WTC11 (cell line): ENCODE data around the gene TAX1BP3. TPM values are rescaled to one million over a fixed set of nuclear protein-coding genes. Genes with fewer than 3 reads are reported as not detected.

Experiments used
- ATAC-seq: fragments of 200-7000 bp; cut with Tn5 transposase; 2 replicates; pipeline ENCODE4 v1.10.0; 2021; ENCODE audit warnings: mild to moderate bottlenecking, moderate library complexity
- CTCF ChIA-PET: fragments of 300-600 bp; sonication (Branson Sonifier 250); formaldehyde crosslinking; loops from one replicate; lab custom pipeline; 2021; ENCODE audit warnings: antibody characterized with exemption; lab: Charles Lee
- POLR2A ChIA-PET: fragments of 350-600 bp; sonication (Branson Sonifier 250); formaldehyde crosslinking; loops from one replicate; lab custom pipeline; 2021; ENCODE audit warnings: antibody characterized with exemption; lab: Charles Lee
- DNase-seq: peaks from one replicate; pipeline ENCODE4 v3.0.0; 2021; ENCODE audit warnings: low spot score
- H3K27ac Mint-ChIP-seq: 2 replicates; pipeline ENCODE4 v1.8.0; 2021; ENCODE audit warnings: mixed read lengths
- H3K27me3 Mint-ChIP-seq: 2 replicates; pipeline ENCODE4 v1.8.0; 2021; ENCODE audit warnings: low read depth, mild to moderate bottlenecking, moderate library complexity, mixed read lengths
- H3K36me3 Mint-ChIP-seq: 2 replicates; pipeline ENCODE4 v1.8.0; 2021; ENCODE audit warnings: mixed read lengths
- H3K4me1 Mint-ChIP-seq: 2 replicates; pipeline ENCODE4 v1.8.0; 2022; ENCODE audit warnings: mixed read lengths
- H3K4me3 Mint-ChIP-seq: 2 replicates; pipeline ENCODE4 v1.8.0; 2021; ENCODE audit warnings: mild to moderate bottlenecking, moderate library complexity, mixed read lengths
- H3K9me3 Mint-ChIP-seq: 2 replicates; pipeline ENCODE4 v1.8.0; 2021; ENCODE audit warnings: mixed read lengths
- ATF6 ChIP-seq: sonication (generic); formaldehyde crosslinking; IDR thresholded peaks from 2 replicates; pipeline ENCODE4 v1.8.1; 2023; ENCODE audit warnings: mild to moderate bottlenecking, missing genetic modification reagents
- CBFB ChIP-seq: sonication (generic); formaldehyde crosslinking; IDR thresholded peaks from 2 replicates; pipeline ENCODE4 v1.8.1; 2022; ENCODE audit warnings: mild to moderate bottlenecking, low read depth, missing genetic modification reagents
- CDX4 ChIP-seq: fragments of 250-450 bp; sonication (Bioruptor Pico); IDR thresholded peaks from 2 replicates; pipeline ENCODE4 v1.9.0; 2021; ENCODE audit warnings: moderate library complexity, mild to moderate bottlenecking, inconsistent platforms, borderline replicate concordance
- CREB1 ChIP-seq: sonication (generic); formaldehyde crosslinking; IDR thresholded peaks from 2 replicates; pipeline ENCODE4 v1.8.0; 2023; ENCODE audit warnings: mild to moderate bottlenecking, missing genetic modification reagents
- E2F1 ChIP-seq: sonication (generic); formaldehyde crosslinking; IDR thresholded peaks from 2 replicates; pipeline ENCODE4 v1.8.0; 2022; ENCODE audit warnings: mild to moderate bottlenecking, missing genetic modification reagents
- FOXJ3 ChIP-seq: sonication (generic); formaldehyde crosslinking; IDR thresholded peaks from 2 replicates; pipeline ENCODE4 v1.9.0; 2021; ENCODE audit warnings: missing genetic modification reagents, mild to moderate bottlenecking, borderline replicate concordance
- MXD4 ChIP-seq: fragments of 250-450 bp; sonication (Bioruptor Pico); IDR thresholded peaks from 2 replicates; pipeline ENCODE4 v1.8.0; 2021; ENCODE audit warnings: mild to moderate bottlenecking, moderate library complexity, borderline replicate concordance
- SP1 ChIP-seq: sonication (generic); formaldehyde crosslinking; conservative IDR thresholded peaks from 2 replicates; pipeline ENCODE4 v1.8.1; 2022; ENCODE audit warnings: missing genetic modification reagents
- TP53 ChIP-seq: sonication (generic); formaldehyde crosslinking; IDR thresholded peaks from 2 replicates; pipeline ENCODE4 v1.8.1; 2023; ENCODE audit warnings: mild to moderate bottlenecking, missing genetic modification reagents
- ZBTB21 ChIP-seq: sonication (generic); formaldehyde crosslinking; IDR thresholded peaks from 2 replicates; pipeline ENCODE4 v1.8.1; 2023; ENCODE audit warnings: mild to moderate bottlenecking, missing genetic modification reagents, borderline replicate concordance
- ZNF232 ChIP-seq: sonication (generic); formaldehyde crosslinking; IDR thresholded peaks from 2 replicates; pipeline ENCODE4 v1.8.0; 2022; ENCODE audit warnings: mild to moderate bottlenecking, missing genetic modification reagents
- ZNF671 ChIP-seq: fragments of 250-450 bp; sonication (Bioruptor Pico); IDR thresholded peaks from 2 replicates; pipeline ENCODE4 v1.8.0; 2021; ENCODE audit warnings: mild to moderate bottlenecking
- total RNA-seq: library from RNA; stranded (reverse); gene quantifications from 3 replicates; pipeline ENCODE4 v1.2.3, GENCODE V29; 2021
- TF ChIP-seq, protein P1 (sequence below): sonication (generic); formaldehyde crosslinking; IDR thresholded peaks from 2 replicates; pipeline ENCODE4 v1.8.1; 2022; ENCODE audit warnings: missing genetic modification reagents, borderline replicate concordance
- TF ChIP-seq, protein P2 (sequence below): fragments of 250-450 bp; sonication (Bioruptor Pico); IDR thresholded peaks from 2 replicates; pipeline ENCODE4 v2.1.2; 2022; ENCODE audit warnings: mild to moderate bottlenecking, moderate library complexity
- TF ChIP-seq, protein P3 (sequence below): sonication (generic); formaldehyde crosslinking; IDR thresholded peaks from 2 replicates; pipeline ENCODE4 v1.8.0; 2023; ENCODE audit warnings: missing genetic modification reagents

TAX1BP3 gene
- total RNA-seq, 1 experiment from 2014 or later: 76.2 TPM

GRCh38 chr17:3621146-3621720, 47.1 kb downstream of the TAX1BP3 start:
- H3K9me3 Mint-ChIP-seq: no peaks in the 10 kb centered on the region
- CTCF ChIA-PET: interaction anchor here (1.4 kb wide), 1 partner anchor 61 kb away, joined by 3 read pairs; no protein-coding TSS in a partner anchor
- no peak for ATAC-seq

More at GRCh38 chr17:3621146-3621720, 47.1 kb downstream of the TAX1BP3 start:
- Mint-ChIP-seq H3K27me3 (no peaks in the 10 kb centered on the region), H3K4me1 (no peaks in the 10 kb centered on the region), H3K4me3 (no peak overlapping the region), H3K27ac (no peak overlapping the region), H3K36me3 (peaks cover 68% of the 10 kb centered on the region)
- TF ChIP-seq, protein P1, sequence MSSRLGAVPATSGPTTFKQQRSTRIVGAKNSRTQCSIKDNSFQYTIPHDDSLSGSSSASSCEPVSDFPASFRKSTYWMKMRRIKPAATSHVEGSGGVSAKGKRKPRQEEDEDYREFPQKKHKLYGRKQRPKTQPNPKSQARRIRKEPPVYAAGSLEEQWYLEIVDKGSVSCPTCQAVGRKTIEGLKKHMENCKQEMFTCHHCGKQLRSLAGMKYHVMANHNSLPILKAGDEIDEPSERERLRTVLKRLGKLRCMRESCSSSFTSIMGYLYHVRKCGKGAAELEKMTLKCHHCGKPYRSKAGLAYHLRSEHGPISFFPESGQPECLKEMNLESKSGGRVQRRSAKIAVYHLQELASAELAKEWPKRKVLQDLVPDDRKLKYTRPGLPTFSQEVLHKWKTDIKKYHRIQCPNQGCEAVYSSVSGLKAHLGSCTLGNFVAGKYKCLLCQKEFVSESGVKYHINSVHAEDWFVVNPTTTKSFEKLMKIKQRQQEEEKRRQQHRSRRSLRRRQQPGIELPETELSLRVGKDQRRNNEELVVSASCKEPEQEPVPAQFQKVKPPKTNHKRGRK (CRISPR knock-in tag): no peak
- TF ChIP-seq ATF6 (CRISPR knock-in tag): no peak
- no peak for TF ChIP-seq SP1 (CRISPR knock-in tag)
- TF ChIP-seq ZBTB21 (CRISPR knock-in tag): no peak
- no peak for TF ChIP-seq CREB1 (CRISPR knock-in tag)
- TF ChIP-seq, protein P2, sequence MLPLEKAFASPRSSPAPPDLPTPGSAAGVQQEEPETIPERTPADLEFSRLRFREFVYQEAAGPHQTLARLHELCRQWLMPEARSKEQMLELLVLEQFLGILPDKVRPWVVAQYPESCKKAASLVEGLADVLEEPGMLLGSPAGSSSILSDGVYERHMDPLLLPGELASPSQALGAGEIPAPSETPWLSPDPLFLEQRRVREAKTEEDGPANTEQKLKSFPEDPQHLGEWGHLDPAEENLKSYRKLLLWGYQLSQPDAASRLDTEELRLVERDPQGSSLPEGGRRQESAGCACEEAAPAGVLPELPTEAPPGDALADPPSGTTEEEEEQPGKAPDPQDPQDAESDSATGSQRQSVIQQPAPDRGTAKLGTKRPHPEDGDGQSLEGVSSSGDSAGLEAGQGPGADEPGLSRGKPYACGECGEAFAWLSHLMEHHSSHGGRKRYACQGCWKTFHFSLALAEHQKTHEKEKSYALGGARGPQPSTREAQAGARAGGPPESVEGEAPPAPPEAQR: no peak
- TF ChIP-seq E2F1: no peak
- no peak for TF ChIP-seq TP53 (CRISPR knock-in tag)
- TF ChIP-seq CBFB (CRISPR knock-in tag): no peak
- TF ChIP-seq ZNF671 (CRISPR knock-in tag): no peak
- no peak for TF ChIP-seq CDX4
- no peak for TF ChIP-seq ZNF232 (CRISPR knock-in tag)
- TF ChIP-seq MXD4 (CRISPR knock-in tag): no peak
- TF ChIP-seq, protein P3, sequence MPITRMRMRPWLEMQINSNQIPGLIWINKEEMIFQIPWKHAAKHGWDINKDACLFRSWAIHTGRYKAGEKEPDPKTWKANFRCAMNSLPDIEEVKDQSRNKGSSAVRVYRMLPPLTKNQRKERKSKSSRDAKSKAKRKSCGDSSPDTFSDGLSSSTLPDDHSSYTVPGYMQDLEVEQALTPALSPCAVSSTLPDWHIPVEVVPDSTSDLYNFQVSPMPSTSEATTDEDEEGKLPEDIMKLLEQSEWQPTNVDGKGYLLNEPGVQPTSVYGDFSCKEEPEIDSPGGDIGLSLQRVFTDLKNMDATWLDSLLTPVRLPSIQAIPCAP: no peak
- TF ChIP-seq FOXJ3 (CRISPR knock-in tag): no peak
- POLR2A ChIA-PET: no interaction called here
- DNase-seq: no peak
